SK-N-SH (cell line): ENCODE results near the gene PPP1R10. TPM values are rescaled to one million over a fixed set of nuclear protein-coding genes. Genes with fewer than 3 reads are reported as not detected.
A peak's percentile ranks its signal among the peaks of the same experiment; 100 is the strongest.

Source experiments
- CTCF ChIA-PET: fragments of 300-600, 350-600 bp; formaldehyde crosslinking; extraction: SDS; loops from one replicate; lab custom pipeline; 2021; lab: Yijun Ruan, JAX
- POLR2A ChIA-PET: fragments of 350-600 bp; sonication (Branson Sonifier 250); formaldehyde crosslinking; extraction: SDS; loops from one replicate; lab custom pipeline; 2020; ENCODE audit warnings: antibody characterized with exemption, inconsistent platforms; lab: Yijun Ruan, JAX
- DNase-seq: peaks from one replicate; pipeline ENCODE4 v3.0.0; 2012
- H2AFZ ChIP-seq: fragments of 200-600 bp; sonication (generic); 2 replicates; pipeline ENCODE4 v1.8.1; 2016; ENCODE audit warnings: antibody characterized with exemption, mild to moderate bottlenecking, low read depth
- H3F3A ChIP-seq: fragments of 200-600 bp; sonication (generic); replicated peaks from 2 replicates; pipeline ENCODE3; 2016; ENCODE audit warnings: antibody characterized with exemption, mild to moderate bottlenecking; ENCODE audit not compliant: insufficient read depth
- H3K27ac ChIP-seq, 2 experiments: fragments of 200-500 bp in 1 of 2; fragments of 200-600 bp in 1 of 2; sonication (Bioruptor generic) in 1 of 2; sonication (generic), shearing (Covaris generic) in 1 of 2; 2 replicates each; pipeline versions ENCODE4 v1.5.1 to v1.6.1; 2014 to 2016; ENCODE audit warnings: low read depth in 2 of 2, inconsistent platforms in 1 of 2, low read length in 1 of 2, mild to moderate bottlenecking in 1 of 2, mixed read lengths in 1 of 2
- H3K27me3 ChIP-seq: fragments of 200-600 bp; sonication (generic), shearing (Covaris generic); 2 replicates; pipeline ENCODE4 v1.6.1; 2016; ENCODE audit warnings: mixed run types; ENCODE audit not compliant: insufficient read depth
- H3K36me3 ChIP-seq, 2 experiments: fragments of 200-500 bp in 1 of 2; fragments of 200-600 bp in 1 of 2; sonication (Bioruptor generic) in 1 of 2; sonication (generic) in 1 of 2; replicated peaks in 1 of 2; 2 replicates each; pipeline versions ENCODE3 to v1.5.1; 2014 to 2016; ENCODE audit warnings: low read length in 1 of 2, mild to moderate bottlenecking in 1 of 2; ENCODE audit not compliant: insufficient read depth in 2 of 2, control insufficient read depth in 1 of 2
- H3K4me1 ChIP-seq, 2 experiments: fragments of 200-500 bp in 1 of 2; fragments of 200-600 bp in 1 of 2; sonication (Bioruptor generic) in 1 of 2; sonication (generic), shearing (Covaris generic) in 1 of 2; 2 replicates each; pipeline versions ENCODE4 v1.5.1 to v1.6.1; 2014 to 2016; ENCODE audit warnings: low read depth in 1 of 2, low read length in 1 of 2, mixed run types in 1 of 2; ENCODE audit not compliant: insufficient read depth in 2 of 2, control insufficient read depth in 1 of 2
- H3K4me2 ChIP-seq: fragments of 200-600 bp; sonication (generic), shearing (Covaris generic); 2 replicates; pipeline ENCODE4 v1.6.1; 2017; ENCODE audit warnings: mixed run types
- H3K4me3 ChIP-seq, 2 experiments: fragments of 200-500 bp in 1 of 2; fragments of 200-600 bp in 1 of 2; sonication (Bioruptor generic) in 1 of 2; sonication (generic), shearing (Covaris generic) in 1 of 2; 2 replicates each; pipeline versions ENCODE4 v1.5.1 to v1.8.1; 2014 to 2016; ENCODE audit warnings: low read depth in 2 of 2, inconsistent platforms in 1 of 2, low read length in 1 of 2, mild to moderate bottlenecking in 1 of 2, mixed read lengths in 1 of 2, moderate library complexity in 1 of 2
- H3K79me2 ChIP-seq: fragments of 200-600 bp; sonication (generic); 2 replicates; pipeline ENCODE4 v1.8.1; 2017; ENCODE audit warnings: mild to moderate bottlenecking; ENCODE audit not compliant: insufficient read depth
- H3K9ac ChIP-seq: fragments of 200-600 bp; sonication (generic); 2 replicates; pipeline ENCODE4 v1.6.1; 2017; ENCODE audit warnings: mixed run types
- H3K9me2 ChIP-seq: fragments of 200-600 bp; sonication (generic); 2 replicates; pipeline ENCODE4 v1.6.1; 2017; ENCODE audit warnings: mixed run types
- H3K9me3 ChIP-seq: fragments of 200-600 bp; sonication (generic); 2 replicates; pipeline ENCODE4 v1.6.1; 2017; ENCODE audit warnings: mixed run types, mild to moderate bottlenecking, moderate library complexity
- H4K20me1 ChIP-seq: fragments of 200-600 bp; sonication (generic); 2 replicates; pipeline ENCODE4 v1.6.1; 2017; ENCODE audit warnings: mild to moderate bottlenecking, mixed run types; ENCODE audit not compliant: insufficient read depth
- CTCF ChIP-seq: fragments of 200-600 bp; sonication (generic); IDR thresholded peaks from 2 replicates; pipeline ENCODE4 v1.6.1; 2017; ENCODE audit warnings: antibody characterized with exemption, mild to moderate bottlenecking, moderate library complexity
- ELF1 ChIP-seq: IDR thresholded peaks from 2 replicates; pipeline ENCODE4 v1.4.0; 2012
- EZH2phosphoT487 ChIP-seq: fragments of 200-600 bp; sonication (generic); IDR thresholded peaks from 2 replicates; pipeline ENCODE4 v1.6.1; 2017; ENCODE audit warnings: low read depth, mixed run types, mild to moderate bottlenecking, antibody characterized with exemption, moderate library complexity, borderline replicate concordance
- FOSL2 ChIP-seq: IDR thresholded peaks from 2 replicates; pipeline ENCODE4 v1.4.0; 2012; ENCODE audit warnings: low read depth, mild to moderate bottlenecking, moderate library complexity, borderline replicate concordance
- FOXM1 ChIP-seq: IDR thresholded peaks from 2 replicates; pipeline ENCODE4 v1.4.0; 2012; ENCODE audit warnings: low read depth, mild to moderate bottlenecking
- JUND ChIP-seq: IDR thresholded peaks from 2 replicates; pipeline ENCODE4 v1.4.0; 2012
- MEF2A ChIP-seq: IDR thresholded peaks from 2 replicates; pipeline ENCODE4 v1.4.0; 2012; ENCODE audit warnings: low read depth, borderline replicate concordance
- PBX3 ChIP-seq: IDR thresholded peaks from 2 replicates; pipeline ENCODE4; 2012
- RCOR1 ChIP-seq: fragments of 150-350 bp; IDR thresholded peaks from 2 replicates; pipeline ENCODE4 v1.6.1; 2017; ENCODE audit warnings: antibody characterized with exemption, low read length
- REST ChIP-seq: IDR thresholded peaks from 2 replicates; pipeline ENCODE4 v1.6.1; 2012; ENCODE audit warnings: mild to moderate bottlenecking, low read depth, low read length, moderate library complexity
- RFX5 ChIP-seq: IDR thresholded peaks from 2 replicates; pipeline ENCODE4 v1.6.1; 2012; ENCODE audit warnings: mild to moderate bottlenecking, improper control_type of control experiment, low read length
- SIN3A ChIP-seq: IDR thresholded peaks from 2 replicates; pipeline ENCODE4 v1.6.1; 2012; ENCODE audit warnings: low read depth, mild to moderate bottlenecking, low read length, moderate library complexity, borderline replicate concordance
- SMC3 ChIP-seq: IDR thresholded peaks from 2 replicates; pipeline ENCODE4 v1.6.1; 2012; ENCODE audit warnings: low read depth, low read length, improper control_type of control experiment
- TCF12 ChIP-seq: IDR thresholded peaks from 2 replicates; pipeline ENCODE4 v1.4.0; 2012
- TEAD4 ChIP-seq: IDR thresholded peaks from 2 replicates; pipeline ENCODE4 v1.4.0; 2012; ENCODE audit warnings: mild to moderate bottlenecking, borderline replicate concordance; ENCODE audit not compliant: insufficient read depth
- USF1 ChIP-seq: IDR thresholded peaks from 2 replicates; pipeline ENCODE4 v1.4.0; 2012; ENCODE audit warnings: low read depth, borderline replicate concordance
- USF2 ChIP-seq: fragments of 150-350 bp; IDR thresholded peaks from 2 replicates; pipeline ENCODE4 v1.6.1; 2017; ENCODE audit warnings: antibody characterized with exemption, low read length, low read depth, borderline replicate concordance
- YY1 ChIP-seq: IDR thresholded peaks from 2 replicates; pipeline ENCODE4 v1.4.0; 2012; ENCODE audit warnings: low read depth, mild to moderate bottlenecking
- WGBS: methylation state at CpG from one replicate; pipeline ENCODE4 v1.1.6; 2017; ENCODE audit warnings: low lambda C conversion rate; 5-methylcytosine and 5-hydroxymethylcytosine counted together
- polyA plus RNA-seq, 3 experiments: library from polyadenylated mRNA; depleted of rRNA; stranded (reverse); fragments of >200 nt; gene quantifications; 2 replicates each; pipeline ENCODE4 v1.2.3, GENCODE V29; 2012

Gene PPP1R10
- polyA plus RNA-seq, 1 of the 3 experiments (the other 2 are of a cell fraction), result 16.8 TPM

GRCh38 chr6:30570263-30570662 is 46.8 kb downstream of the PPP1R10 start:
- Histone ChIP-seq H3F3A (peaks cover 5% of the 10 kb centered on the region), H3K27me3 (no peaks in the 10 kb centered on the region), H3K36me3 (peaks cover 0 to 15% of the 10 kb centered on the region in 2 experiments), H2AFZ (peak overlapping the region; percentile 95; the same call in 1 of the 2 replicates), H3K4me2 (peak overlapping the region; percentile 97), H3K79me2 (peaks cover 40% of the 10 kb centered on the region), H3K4me1 (peaks cover 12 to 23% of the 10 kb centered on the region in 2 experiments; a peak in 3 of 4 replicates), H3K9me2 (no peaks in the 10 kb centered on the region), H3K9ac (peak overlapping the region; percentile 95), H3K27ac (no peak overlapping the region), H4K20me1 (peaks cover 34% of the 10 kb centered on the region), H3K4me3 (peak overlapping the region; percentile 61 to 81), H3K9me3 (no peaks in the 10 kb centered on the region)
- WGBS, result 79% methylated on average over 1 of the region's 1 CpG
- DNase-seq, result no peak
- TF ChIP-seq REST (no peak), RFX5 (no peak), MEF2A (no peak), RCOR1 (no peak), PBX3 (no peak), SIN3A (no peak), USF1 (no peak), TCF12 (no peak), FOSL2 (no peak), YY1 (no peak), CTCF (no peak), SMC3 (no peak), TEAD4 (no peak), JUND (no peak), EZH2phosphoT487 (no peak), ELF1 (no peak), FOXM1 (no peak), USF2 (no peak)
- ChIA-PET CTCF (interaction anchor here (0.6 to 2.4 kb wide), 5 partner anchors 16 to 256 kb away, joined by 4 to 12 read pairs (median 4); no protein-coding TSS in a partner anchor), POLR2A (interaction anchor here (0.5 to 2.3 kb wide), 8 partner anchors 13 to 47 kb away, joined by 3 to 16 read pairs (median 6); partner anchors contain the start of genes MRPS18B, PPP1R10 and PRR3)
